Effector memory CD4-positive, alpha-beta T cell (primary cell): ENCODE measurements around the gene TANK.
"Not testable (repeated sequence)": the region's sequence is repeated elsewhere in the genome, so short reads cannot be mapped to it uniquely, and the experiment has no call there.

ENCODE experiments used
- DNase-seq, 3 donors: peaks; one replicate each; pipeline ENCODE4 v3.0.0-alpha.2; 2020
- H3K27ac ChIP-seq: 2 replicates; pipeline ENCODE4 v1.7.0; 2013; ENCODE audit warnings: mild to moderate bottlenecking, low read length, moderate library complexity; ENCODE audit not compliant: insufficient read depth, poor library complexity, severe bottlenecking
- H3K27me3 ChIP-seq: replicated peaks from 2 replicates; pipeline ENCODE4 v1.7.0; 2013; ENCODE audit warnings: mild to moderate bottlenecking, low read length; ENCODE audit not compliant: insufficient read depth, control insufficient read depth, poor library complexity, severe bottlenecking
- H3K36me3 ChIP-seq: 2 replicates; pipeline ENCODE4 v1.7.0; 2013; ENCODE audit warnings: mild to moderate bottlenecking, low read length, moderate library complexity; ENCODE audit not compliant: control insufficient read depth, insufficient read depth
- H3K4me1 ChIP-seq: 2 replicates; pipeline ENCODE4 v1.7.0; 2013; ENCODE audit warnings: low read length, mild to moderate bottlenecking; ENCODE audit not compliant: control insufficient read depth, insufficient read depth, poor library complexity, severe bottlenecking
- H3K4me3 ChIP-seq: 2 replicates; pipeline ENCODE4 v1.7.0; 2013; ENCODE audit warnings: low read length, low read depth, mild to moderate bottlenecking; ENCODE audit not compliant: insufficient read depth, poor library complexity, severe bottlenecking
- H3K9me3 ChIP-seq: 2 replicates; pipeline ENCODE4 v1.7.0; 2013; ENCODE audit warnings: mild to moderate bottlenecking, low read length, moderate library complexity; ENCODE audit not compliant: control insufficient read depth

Gene TANK

GRCh38 chr2:161239326-161240109, 79.3 kb downstream of the TANK start:
- H3K36me3 ChIP-seq = peaks cover 5% of the 10 kb centered on the region
- no peaks in the 10 kb centered on the region for H3K9me3 ChIP-seq
- no peak overlapping the region for H3K4me3 ChIP-seq

DNA sequence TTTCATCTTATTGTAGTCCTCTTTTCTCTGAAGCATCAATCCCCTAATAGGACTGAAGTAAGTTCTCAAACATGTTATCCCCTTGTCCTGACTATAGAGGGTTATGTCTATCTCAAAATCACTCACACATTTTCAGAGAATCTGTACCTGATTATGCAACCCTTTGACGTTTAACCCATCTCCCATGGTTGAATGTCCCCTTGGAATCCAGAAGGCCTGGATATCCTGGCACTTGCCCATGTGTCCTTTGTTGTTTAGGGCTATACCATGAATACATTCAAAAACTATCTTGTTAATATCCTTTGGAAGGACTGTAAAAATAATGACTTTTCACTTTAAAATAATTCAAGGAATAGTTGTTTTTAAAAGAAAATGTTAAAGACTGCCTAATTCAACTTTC, 81.7 kb downstream of the TANK start:
- Histone ChIP-seq H3K4me1 (peaks cover 11% of the 10 kb centered on the region), H3K36me3 (no peaks in the 10 kb centered on the region), H3K27ac (no peak overlapping the region), H3K9me3 (no peaks in the 10 kb centered on the region), H3K4me3 (no peak overlapping the region), H3K27me3 (no peaks in the 10 kb centered on the region)
- no peak for DNase-seq

More at GRCh38 chr2:161239326-161240109, 79.3 kb downstream of the TANK start:
- Histone ChIP-seq H3K4me1 (peaks cover 11% of the 10 kb centered on the region), H3K27me3 (no peaks in the 10 kb centered on the region), H3K27ac (no peak overlapping the region)
- DNase-seq = no peak

GRCh38 chr2:161243312-161243711, 83.1 kb downstream of the TANK start:
- peak overlapping the region; percentile 51 for H3K4me3 ChIP-seq
- no peaks in the 10 kb centered on the region for H3K9me3 ChIP-seq
- DNase-seq = no peak
- peak overlapping the region; percentile 70 for H3K27ac ChIP-seq
- peaks cover 11% of the 10 kb centered on the region for H3K4me1 ChIP-seq
- H3K27me3 ChIP-seq = no peaks in the 10 kb centered on the region
- no peaks in the 10 kb centered on the region for H3K36me3 ChIP-seq

DNA sequence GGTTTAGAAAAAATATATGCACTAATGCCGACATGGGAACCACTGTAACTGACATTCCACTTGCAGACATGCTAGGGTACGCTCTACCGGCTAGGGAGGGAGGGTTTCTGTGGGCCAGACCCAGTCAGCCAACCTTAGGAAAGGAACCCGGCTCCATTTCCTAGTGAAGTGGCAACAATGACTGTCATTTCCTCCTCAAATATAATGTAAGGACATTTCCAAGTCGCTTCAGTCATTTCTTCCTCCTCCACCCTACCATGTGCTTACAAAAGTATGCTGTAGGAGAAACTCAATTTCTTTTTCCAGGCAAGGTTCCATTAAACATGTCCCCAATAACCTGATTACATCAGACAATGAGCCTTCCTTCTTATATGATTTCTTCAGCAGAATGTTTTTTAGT, 83.7 kb downstream of the TANK start:
- peaks cover 11% of the 10 kb centered on the region for H3K4me1 ChIP-seq
- no peak for DNase-seq
- H3K36me3 ChIP-seq = no peaks in the 10 kb centered on the region
- peak overlapping the region; percentile 51 for H3K4me3 ChIP-seq
- H3K27ac ChIP-seq = peak overlapping the region; percentile 70
- H3K9me3 ChIP-seq = no peaks in the 10 kb centered on the region
- H3K27me3 ChIP-seq = no peaks in the 10 kb centered on the region

GRCh38 chr2:161244387-161245260, 84.4 kb downstream of the TANK start:
- Histone ChIP-seq H3K4me3 (peak overlapping the region; percentile 51), H3K4me1 (peaks cover 11% of the 10 kb centered on the region), H3K27ac (peak overlapping the region; percentile 70)
- not testable (repeated sequence) for H3K27me3 ChIP-seq, H3K36me3 ChIP-seq, H3K9me3 ChIP-seq
- peak; percentile 36 to 71 (median 62) for DNase-seq

- Histone ChIP-seq H3K4me1 (peaks cover 11% of the 10 kb centered on the region), H3K4me3 (peak overlapping the region; percentile 51), H3K27ac (peak overlapping the region; percentile 70), H3K27me3 (no peaks in the 10 kb centered on the region), H3K36me3 (no peaks in the 10 kb centered on the region), H3K9me3 (no peaks in the 10 kb centered on the region)
- no peak for DNase-seq
These were observed 85.0 kb downstream of the TANK start for GRCh38 chr2:161245261-161245553.

GRCh38 chr2:161245671-161246070, 85.4 kb downstream of the TANK start:
- Histone ChIP-seq H3K36me3 (no peaks in the 10 kb centered on the region), H3K27me3 (no peaks in the 10 kb centered on the region), H3K27ac (peak overlapping the region; percentile 70), H3K4me1 (peaks cover 11% of the 10 kb centered on the region), H3K9me3 (no peaks in the 10 kb centered on the region), H3K4me3 (no peak overlapping the region)
- DNase-seq = no peak

GRCh38 chr2:161246281-161246680, 86.1 kb downstream of the TANK start:
- no peak for DNase-seq
- H3K27me3 ChIP-seq = no peaks in the 10 kb centered on the region
- no peak overlapping the region for H3K27ac ChIP-seq
- no peaks in the 10 kb centered on the region for H3K9me3 ChIP-seq
- H3K4me1 ChIP-seq = peaks cover 11% of the 10 kb centered on the region
- H3K36me3 ChIP-seq = no peaks in the 10 kb centered on the region
- no peak overlapping the region for H3K4me3 ChIP-seq

DNA sequence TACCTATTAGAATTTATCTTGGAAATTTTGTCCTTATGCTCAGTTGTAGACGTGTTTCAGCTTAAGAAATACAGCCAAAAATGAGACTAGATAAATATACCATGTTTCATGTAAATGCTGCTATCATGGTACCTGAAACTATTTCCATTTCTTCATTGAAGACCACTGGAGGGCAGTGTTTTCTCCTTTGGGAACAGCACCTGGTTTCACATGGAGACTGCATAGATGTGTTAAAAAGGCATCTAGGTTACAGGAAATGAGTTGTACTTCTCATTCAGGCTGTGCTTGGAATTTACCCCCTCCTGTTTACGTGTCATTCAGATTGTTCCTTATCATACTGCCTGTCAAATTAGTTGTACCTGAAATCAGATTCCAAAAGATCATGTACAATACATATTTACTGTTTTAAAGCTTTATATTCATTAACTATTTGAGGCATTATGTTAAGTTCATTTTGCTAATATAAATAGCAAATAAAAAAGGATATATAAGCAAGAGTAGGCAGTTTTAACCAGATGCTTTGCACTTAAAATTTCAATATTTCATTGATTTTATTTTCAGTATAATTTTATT, 90.7 kb downstream of the TANK start:
- no peaks in the 10 kb centered on the region for H3K36me3 ChIP-seq
- H3K27me3 ChIP-seq = no peaks in the 10 kb centered on the region
- no peak overlapping the region for H3K4me3 ChIP-seq
- DNase-seq = no peak
- H3K4me1 ChIP-seq = no peaks in the 10 kb centered on the region
- H3K27ac ChIP-seq = no peak overlapping the region
- H3K9me3 ChIP-seq = no peaks in the 10 kb centered on the region
